Esophagus squamous epithelium (tissue), 5 donors: ENCODE data around the gene PTPRG. TPM values are rescaled to one million over a fixed set of nuclear protein-coding genes. Genes with fewer than 3 reads are reported as not detected.

Experiments used
- DNase-seq: peaks from one replicate; lab custom pipeline; 2025; lab: John Stamatoyannopoulos, UW
- H3K27ac ChIP-seq, 4 donors: fragments of 200-600 bp; sonication (generic); one replicate each; pipeline ENCODE4 v1.5.1; 2016 to 2019; ENCODE audit warnings: mild to moderate bottlenecking in 1 of 4
- H3K27me3 ChIP-seq, 4 donors: fragments of 200-600 bp; sonication (generic); 1 replicate in 3 of 4; 2 replicates in 1 of 4; pipeline versions ENCODE4 v1.5.1 to v1.6.0; 2017 to 2021; ENCODE audit warnings: antibody characterized with exemption in 1 of 4
- H3K36me3 ChIP-seq, 3 donors: fragments of 200-600 bp; sonication (generic); one replicate each; pipeline ENCODE4 v1.5.1; 2016 to 2019
- H3K4me1 ChIP-seq, 3 donors: fragments of 200-600 bp; sonication (generic); one replicate each; pipeline ENCODE4 v1.5.1; 2017 to 2019
- H3K4me3 ChIP-seq, 4 donors: fragments of 200-600 bp; sonication (generic); 1 replicate in 3 of 4; 2 replicates in 1 of 4; pipeline ENCODE4 v1.5.1; 2016 to 2019; ENCODE audit warnings: mild to moderate bottlenecking in 2 of 4, moderate library complexity in 1 of 4
- H3K9me3 ChIP-seq, 3 donors: fragments of 200-600 bp; sonication (generic); one replicate each; pipeline ENCODE4 v1.5.1; 2016 to 2019
- POLR2A ChIP-seq, 4 donors: fragments of 450-650 bp; IDR thresholded peaks; one replicate each; pipeline ENCODE4 v1.6.1; 2017; ENCODE audit warnings: antibody characterized with exemption in 4 of 4, mild to moderate bottlenecking in 4 of 4, moderate library complexity in 3 of 4
- WGBS, 2 donors: methylation state at CpG; one replicate each; pipeline ENCODE4 v1.1.5; 2018; 5-methylcytosine and 5-hydroxymethylcytosine counted together
- intact Hi-C: fragments of 100-400 bp; cut with DNase I; formaldehyde crosslinking; loops from one replicate; pipeline ENCODE4 v1.15.0; 2022
- total RNA-seq, 4 donors: library from RNA; depleted of rRNA; stranded (reverse); fragments of >200 nt; gene quantifications; one replicate each; pipeline ENCODE4 v1.1.0, GENCODE V29; 2016
- TF ChIP-seq, protein P1 (sequence below), 6 experiments: fragments of 450-650 bp in 4 of 6; fragments of 200-600 bp in 2 of 6; sonication (generic) in 2 of 6; IDR thresholded peaks; one replicate each; pipeline ENCODE4 v1.5.1; 2016 to 2019; ENCODE audit warnings: antibody characterized with exemption in 6 of 6, mild to moderate bottlenecking in 4 of 6, moderate library complexity in 4 of 6
- donor health status: DM: yes; HTN: yes; CAD: no.

PTPRG gene
- total RNA-seq, 4 donors from 2014 or later = 3.7 to 42.2 (median 15.2) TPM

GRCh38 chr3:61666615-61667330 lies 105.4 kb downstream of the PTPRG start:
- intact Hi-C loops = no loop called here

GRCh38 chr3:61667383-61667782 lies 106.0 kb downstream of the PTPRG start:
- no peaks in the 10 kb centered on the region for H3K9me3 ChIP-seq
- H3K27ac ChIP-seq = no peak overlapping the region
- WGBS, 2 donors = 75 to 80% methylated on average over 6 of the region's 6 CpGs
- no peak overlapping the region for H3K4me3 ChIP-seq
- TF ChIP-seq, protein P1, sequence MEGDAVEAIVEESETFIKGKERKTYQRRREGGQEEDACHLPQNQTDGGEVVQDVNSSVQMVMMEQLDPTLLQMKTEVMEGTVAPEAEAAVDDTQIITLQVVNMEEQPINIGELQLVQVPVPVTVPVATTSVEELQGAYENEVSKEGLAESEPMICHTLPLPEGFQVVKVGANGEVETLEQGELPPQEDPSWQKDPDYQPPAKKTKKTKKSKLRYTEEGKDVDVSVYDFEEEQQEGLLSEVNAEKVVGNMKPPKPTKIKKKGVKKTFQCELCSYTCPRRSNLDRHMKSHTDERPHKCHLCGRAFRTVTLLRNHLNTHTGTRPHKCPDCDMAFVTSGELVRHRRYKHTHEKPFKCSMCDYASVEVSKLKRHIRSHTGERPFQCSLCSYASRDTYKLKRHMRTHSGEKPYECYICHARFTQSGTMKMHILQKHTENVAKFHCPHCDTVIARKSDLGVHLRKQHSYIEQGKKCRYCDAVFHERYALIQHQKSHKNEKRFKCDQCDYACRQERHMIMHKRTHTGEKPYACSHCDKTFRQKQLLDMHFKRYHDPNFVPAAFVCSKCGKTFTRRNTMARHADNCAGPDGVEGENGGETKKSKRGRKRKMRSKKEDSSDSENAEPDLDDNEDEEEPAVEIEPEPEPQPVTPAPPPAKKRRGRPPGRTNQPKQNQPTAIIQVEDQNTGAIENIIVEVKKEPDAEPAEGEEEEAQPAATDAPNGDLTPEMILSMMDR (IDR thresholded peaks at IDR 0.05) = no peak
- no peak for TF ChIP-seq POLR2A (IDR thresholded peaks at IDR 0.05)
- H3K36me3 ChIP-seq = no peaks in the 10 kb centered on the region
- no peak for DNase-seq
- peaks cover 0 to 14% (median 7%) of the 10 kb centered on the region in 3 donors for H3K4me1 ChIP-seq
- H3K27me3 ChIP-seq = no peaks in the 10 kb centered on the region
- intact Hi-C loops = no loop called here

More at GRCh38 chr3:61666615-61667330, 105.4 kb downstream of the PTPRG start:
- Histone ChIP-seq H3K27me3 (no peaks in the 10 kb centered on the region), H3K36me3 (no peaks in the 10 kb centered on the region), H3K27ac (no peak overlapping the region), H3K9me3 (no peaks in the 10 kb centered on the region), H3K4me1 (peaks cover 0 to 14% (median 7%) of the 10 kb centered on the region in 3 donors), H3K4me3 (no peak overlapping the region)
- TF ChIP-seq, protein P1 (IDR thresholded peaks at IDR 0.05) = no peak
- no peak for TF ChIP-seq POLR2A (IDR thresholded peaks at IDR 0.05)
- 69 to 82% methylated on average over 6 of the region's 6 CpGs for WGBS, 2 donors
- DNase-seq = no peak

DNA sequence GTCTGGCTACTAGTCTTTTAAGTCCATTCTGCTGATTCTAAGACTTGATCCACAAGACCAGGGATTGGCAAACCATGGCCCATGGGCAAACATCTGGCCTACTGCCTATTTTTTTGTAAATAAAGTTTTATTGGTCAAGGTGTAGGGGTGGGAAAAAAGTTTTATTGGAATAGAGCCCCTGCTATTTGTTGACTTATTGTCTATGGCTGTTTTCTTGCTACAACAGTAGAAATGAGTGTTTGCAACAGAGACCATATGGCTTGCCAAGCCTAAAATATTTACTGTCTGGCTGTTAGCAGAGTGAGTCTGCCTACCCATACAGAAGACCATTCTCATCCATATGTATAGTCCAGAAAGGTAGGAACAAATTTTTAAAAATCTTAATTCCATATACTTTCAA lies 106.4 kb downstream of the PTPRG start:
- Histone ChIP-seq H3K36me3 (no peaks in the 10 kb centered on the region), H3K27me3 (no peaks in the 10 kb centered on the region), H3K4me1 (peaks cover 0 to 14% (median 7%) of the 10 kb centered on the region in 3 donors), H3K27ac (no peak overlapping the region), H3K9me3 (no peaks in the 10 kb centered on the region), H3K4me3 (no peak overlapping the region)
- intact Hi-C loops = no loop called here
- DNase-seq = no peak
- TF ChIP-seq, protein P1 (IDR thresholded peaks at IDR 0.05) = no peak
- no peak for TF ChIP-seq POLR2A (IDR thresholded peaks at IDR 0.05)

GRCh38 chr3:61668317-61668864 lies 107.0 kb downstream of the PTPRG start:
- no peak for DNase-seq
- intact Hi-C loops = no loop called here
- peaks cover 0 to 13% (median 7%) of the 10 kb centered on the region in 3 donors for H3K4me1 ChIP-seq

GRCh38 chr3:61669203-61669602 lies 107.8 kb downstream of the PTPRG start:
- Histone ChIP-seq H3K4me1 (peaks cover 0 to 5% (median 2%) of the 10 kb centered on the region in 3 donors), H3K4me3 (no peak overlapping the region), H3K9me3 (no peaks in the 10 kb centered on the region), H3K27ac (no peak overlapping the region), H3K27me3 (no peaks in the 10 kb centered on the region), H3K36me3 (no peaks in the 10 kb centered on the region)
- intact Hi-C loops = no loop called here
- WGBS, 2 donors = 70 to 89% methylated on average over 3 of the region's 3 CpGs
- TF ChIP-seq, protein P1 (IDR thresholded peaks at IDR 0.05) = no peak
- TF ChIP-seq POLR2A (IDR thresholded peaks at IDR 0.05) = no peak
- DNase-seq = no peak

More at GRCh38 chr3:61668317-61668864, 107.0 kb downstream of the PTPRG start:
- no peaks in the 10 kb centered on the region for H3K9me3 ChIP-seq
- H3K27me3 ChIP-seq = no peaks in the 10 kb centered on the region
- H3K36me3 ChIP-seq = no peaks in the 10 kb centered on the region
- WGBS, 2 donors = 68% methylated on average over 5 of the region's 5 CpGs
- TF ChIP-seq, protein P1 (IDR thresholded peaks at IDR 0.05) = no peak
- TF ChIP-seq POLR2A (IDR thresholded peaks at IDR 0.05) = no peak
- H3K27ac ChIP-seq = no peak overlapping the region
- no peak overlapping the region for H3K4me3 ChIP-seq
